Measurements from ENCODE around the gene TRPM1. TPM values are rescaled to one million over a fixed set of nuclear protein-coding genes. Genes with fewer than 3 reads are reported as not detected.

TRPM1 gene
- total and polyA plus RNA-seq, 9 of the 15 experiments (the other 6 are each of a cell fraction or from before 2014, with no cell fraction given) = 0.01 to 0.06 (median 0.03) TPM; not detected in 5

DNA sequence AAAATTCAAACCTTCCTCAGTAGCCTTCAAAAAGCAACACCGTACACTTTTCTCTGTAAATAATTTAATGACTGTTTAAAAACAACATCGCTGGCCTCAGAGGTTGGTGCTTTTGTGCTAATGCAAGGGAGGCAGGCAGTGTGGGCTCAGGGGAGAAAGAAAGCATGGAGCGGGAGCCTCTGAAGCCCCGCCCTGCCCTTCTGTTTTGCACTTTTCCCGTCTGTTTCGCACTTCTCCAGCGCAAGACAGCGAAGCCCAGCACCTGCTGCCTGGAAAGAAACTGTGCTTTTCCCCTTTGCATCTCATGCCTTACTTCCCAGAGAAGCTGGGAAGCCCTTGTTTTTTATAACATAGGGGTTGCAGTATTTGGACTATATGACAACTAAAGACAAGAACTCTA, 23.1 kb downstream of the TRPM1 start:
- no TSS peak for BruUV-seq (replicated peaks)
- in situ Hi-C loops (cut with MboI) (no loop called here), intact Hi-C loops (cut with micrococcal nuclease) (loop anchor here (5.0 kb wide), 1 partner anchor 51 kb away; no protein-coding TSS in a partner anchor)
- no peak overlapping the region for H3K4me3 ChIP-seq
- no peaks in the 10 kb centered on the region for H3K36me3 ChIP-seq (ENCODE audit: control insufficient read depth, insufficient read depth, low read length)
- peaks cover 4% of the 10 kb centered on the region for H3K9me1 ChIP-seq (ENCODE audit: control insufficient read depth, insufficient read depth, low read length)
- H3K9ac ChIP-seq (ENCODE audit: insufficient read depth in 1 of 2, low read depth in 2 of 2, low read length in 2 of 2) = no peak overlapping the region
- no peak for DNase-seq (ENCODE audit: extremely low read depth in 1 of 4, low spot score in 3 of 4)
- no peak overlapping the region for H3K4me2 ChIP-seq (ENCODE audit: insufficient read depth, low read length)
- no peaks in the 10 kb centered on the region for H3K9me3 ChIP-seq (replicated peaks; ENCODE audit: control insufficient read depth, insufficient read depth, low read depth, low read length)
- peaks cover 3 to 7% of the 10 kb centered on the region in 2 experiments; a peak in 3 of 5 replicates for H3K4me1 ChIP-seq (replicated peaks in 1 of 2; ENCODE audit: control insufficient read depth in 2 of 2, insufficient read depth in 2 of 2, low read length in 2 of 2)
- ChIA-PET CTCF (ENCODE audit: low intra/inter-chr PET ratio) (no interaction called here), POLR2A (interaction anchor here (0.6 kb wide), 1 partner anchor 78 kb away, joined by 3 read pairs; no protein-coding TSS in a partner anchor)
- FAIRE-seq = no peak
- no peak overlapping the region for H2AFZ ChIP-seq (ENCODE audit: low read depth, low read length)
- 0% methylated on average over 7 of the region's 8 CpGs for WGBS (ENCODE audit: insufficient coverage, low coverage, missing lambda C conversion rate)
- peaks cover 11 to 42% of the 10 kb centered on the region in 2 experiments; a peak in 4 of 5 replicates for H3K27me3 ChIP-seq (ENCODE audit: control insufficient read depth in 2 of 2, insufficient read depth in 2 of 2, low read length in 2 of 2)
- no peak overlapping the region for H3K27ac ChIP-seq (ENCODE audit: extremely low read depth, low read depth, low read length)
- H4K20me1 ChIP-seq (replicated peaks; ENCODE audit: control insufficient read depth, insufficient read depth, low read length) = no peaks in the 10 kb centered on the region; the same call in 1 of the 2 replicates
- H3K79me2 ChIP-seq (ENCODE audit: control insufficient read depth, insufficient read depth, low read length) = no peaks in the 10 kb centered on the region
- no peak for ATAC-seq
- TF ChIP-seq, protein P1, sequence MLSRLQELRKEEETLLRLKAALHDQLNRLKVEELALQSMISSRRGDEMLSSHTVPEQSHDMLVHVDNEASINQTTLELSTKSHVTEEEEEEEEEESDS (CRISPR knock-in tag; IDR thresholded peaks at IDR 0.05) = no peak
- TF ChIP-seq GABPB2 (CRISPR knock-in tag; conservative IDR thresholded peaks at IDR 0.05) = no peak
- no peak for TF ChIP-seq ELF2 (CRISPR knock-in tag; IDR thresholded peaks at IDR 0.05)
- TF ChIP-seq MCM5 (IDR thresholded peaks at IDR 0.05; ENCODE audit: low read depth) = no peak
- no peak for TF ChIP-seq SIN3B (IDR thresholded peaks at IDR 0.05; ENCODE audit: low read depth)
- TF ChIP-seq, protein P2, sequence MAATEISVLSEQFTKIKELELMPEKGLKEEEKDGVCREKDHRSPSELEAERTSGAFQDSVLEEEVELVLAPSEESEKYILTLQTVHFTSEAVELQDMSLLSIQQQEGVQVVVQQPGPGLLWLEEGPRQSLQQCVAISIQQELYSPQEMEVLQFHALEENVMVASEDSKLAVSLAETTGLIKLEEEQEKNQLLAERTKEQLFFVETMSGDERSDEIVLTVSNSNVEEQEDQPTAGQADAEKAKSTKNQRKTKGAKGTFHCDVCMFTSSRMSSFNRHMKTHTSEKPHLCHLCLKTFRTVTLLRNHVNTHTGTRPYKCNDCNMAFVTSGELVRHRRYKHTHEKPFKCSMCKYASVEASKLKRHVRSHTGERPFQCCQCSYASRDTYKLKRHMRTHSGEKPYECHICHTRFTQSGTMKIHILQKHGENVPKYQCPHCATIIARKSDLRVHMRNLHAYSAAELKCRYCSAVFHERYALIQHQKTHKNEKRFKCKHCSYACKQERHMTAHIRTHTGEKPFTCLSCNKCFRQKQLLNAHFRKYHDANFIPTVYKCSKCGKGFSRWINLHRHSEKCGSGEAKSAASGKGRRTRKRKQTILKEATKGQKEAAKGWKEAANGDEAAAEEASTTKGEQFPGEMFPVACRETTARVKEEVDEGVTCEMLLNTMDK (IDR thresholded peaks at IDR 0.05; ENCODE audit: borderline replicate concordance, insufficient read depth, low read depth, low read length, poor library complexity, severe bottlenecking) = no peak
- TF ChIP-seq, protein P3, sequence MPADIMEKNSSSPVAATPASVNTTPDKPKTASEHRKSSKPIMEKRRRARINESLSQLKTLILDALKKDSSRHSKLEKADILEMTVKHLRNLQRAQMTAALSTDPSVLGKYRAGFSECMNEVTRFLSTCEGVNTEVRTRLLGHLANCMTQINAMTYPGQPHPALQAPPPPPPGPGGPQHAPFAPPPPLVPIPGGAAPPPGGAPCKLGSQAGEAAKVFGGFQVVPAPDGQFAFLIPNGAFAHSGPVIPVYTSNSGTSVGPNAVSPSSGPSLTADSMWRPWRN (IDR thresholded peaks at IDR 0.05; ENCODE audit: low read depth) = no peak
- TF ChIP-seq, protein P4, sequence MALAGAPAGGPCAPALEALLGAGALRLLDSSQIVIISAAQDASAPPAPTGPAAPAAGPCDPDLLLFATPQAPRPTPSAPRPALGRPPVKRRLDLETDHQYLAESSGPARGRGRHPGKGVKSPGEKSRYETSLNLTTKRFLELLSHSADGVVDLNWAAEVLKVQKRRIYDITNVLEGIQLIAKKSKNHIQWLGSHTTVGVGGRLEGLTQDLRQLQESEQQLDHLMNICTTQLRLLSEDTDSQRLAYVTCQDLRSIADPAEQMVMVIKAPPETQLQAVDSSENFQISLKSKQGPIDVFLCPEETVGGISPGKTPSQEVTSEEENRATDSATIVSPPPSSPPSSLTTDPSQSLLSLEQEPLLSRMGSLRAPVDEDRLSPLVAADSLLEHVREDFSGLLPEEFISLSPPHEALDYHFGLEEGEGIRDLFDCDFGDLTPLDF (CRISPR knock-in tag; IDR thresholded peaks at IDR 0.05) = no peak
- no peak for TF ChIP-seq NFIC (IDR thresholded peaks at IDR 0.05)
- no peak for TF ChIP-seq ZNF23 (CRISPR knock-in tag; IDR thresholded peaks at IDR 0.05)
- TF ChIP-seq, protein P5, sequence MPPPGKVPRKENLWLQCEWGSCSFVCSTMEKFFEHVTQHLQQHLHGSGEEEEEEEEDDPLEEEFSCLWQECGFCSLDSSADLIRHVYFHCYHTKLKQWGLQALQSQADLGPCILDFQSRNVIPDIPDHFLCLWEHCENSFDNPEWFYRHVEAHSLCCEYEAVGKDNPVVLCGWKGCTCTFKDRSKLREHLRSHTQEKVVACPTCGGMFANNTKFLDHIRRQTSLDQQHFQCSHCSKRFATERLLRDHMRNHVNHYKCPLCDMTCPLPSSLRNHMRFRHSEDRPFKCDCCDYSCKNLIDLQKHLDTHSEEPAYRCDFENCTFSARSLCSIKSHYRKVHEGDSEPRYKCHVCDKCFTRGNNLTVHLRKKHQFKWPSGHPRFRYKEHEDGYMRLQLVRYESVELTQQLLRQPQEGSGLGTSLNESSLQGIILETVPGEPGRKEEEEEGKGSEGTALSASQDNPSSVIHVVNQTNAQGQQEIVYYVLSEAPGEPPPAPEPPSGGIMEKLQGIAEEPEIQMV (tag; conservative IDR thresholded peaks at IDR 0.05; ENCODE audit: low read depth) = no peak
- TF ChIP-seq SOX6 (IDR thresholded peaks at IDR 0.05) = no peak
- TF ChIP-seq RB1 (IDR thresholded peaks at IDR 0.05; ENCODE audit: low read depth) = no peak
- TF ChIP-seq, protein P6, sequence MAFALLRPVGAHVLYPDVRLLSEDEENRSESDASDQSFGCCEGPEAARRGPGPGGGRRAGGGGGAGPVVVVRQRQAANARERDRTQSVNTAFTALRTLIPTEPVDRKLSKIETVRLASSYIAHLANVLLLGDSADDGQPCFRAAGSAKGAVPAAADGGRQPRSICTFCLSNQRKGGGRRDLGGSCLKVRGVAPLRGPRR (CRISPR knock-in tag; IDR thresholded peaks at IDR 0.05) = no peak
- TF ChIP-seq, protein P7, sequence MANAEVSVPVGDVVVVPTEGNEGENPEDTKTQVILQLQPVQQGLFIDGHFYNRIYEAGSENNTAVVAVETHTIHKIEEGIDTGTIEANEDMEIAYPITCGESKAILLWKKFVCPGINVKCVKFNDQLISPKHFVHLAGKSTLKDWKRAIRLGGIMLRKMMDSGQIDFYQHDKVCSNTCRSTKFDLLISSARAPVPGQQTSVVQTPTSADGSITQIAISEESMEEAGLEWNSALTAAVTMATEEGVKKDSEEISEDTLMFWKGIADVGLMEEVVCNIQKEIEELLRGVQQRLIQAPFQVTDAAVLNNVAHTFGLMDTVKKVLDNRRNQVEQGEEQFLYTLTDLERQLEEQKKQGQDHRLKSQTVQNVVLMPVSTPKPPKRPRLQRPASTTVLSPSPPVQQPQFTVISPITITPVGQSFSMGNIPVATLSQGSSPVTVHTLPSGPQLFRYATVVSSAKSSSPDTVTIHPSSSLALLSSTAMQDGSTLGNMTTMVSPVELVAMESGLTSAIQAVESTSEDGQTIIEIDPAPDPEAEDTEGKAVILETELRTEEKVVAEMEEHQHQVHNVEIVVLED (CRISPR knock-in tag; IDR thresholded peaks at IDR 0.05) = no peak
- no peak for TF ChIP-seq ZNF584 (CRISPR knock-in tag; IDR thresholded peaks at IDR 0.05; ENCODE audit: low read depth)
